ENCODE measurements around the gene ATXN7L2. TPM values are rescaled to one million over a fixed set of nuclear protein-coding genes. Genes with fewer than 3 reads are reported as not detected.

Gene ATXN7L2
- total and polyA plus RNA-seq, 2 of the 8 experiments (the other 6 are each of a cell fraction or from before 2014, with no cell fraction given) = 8.1 to 9.3 TPM

GRCh38 chr1:109534307-109534858 lies 50.7 kb downstream of the ATXN7L2 start:
- no peak overlapping the region for H3K18ac ChIP-seq (ENCODE audit: extremely low read depth, low read length)
- no peaks in the 10 kb centered on the region for H3K27me3 ChIP-seq (replicated peaks in 1 of 4; ENCODE audit: control insufficient read depth in 3 of 4, extremely low read depth in 1 of 4, insufficient read depth in 3 of 4, low read length in 3 of 4)
- no peak overlapping the region for H2AFZ ChIP-seq (ENCODE audit: low read length)
- ChIA-PET CTCF (ENCODE audit: partially characterized antibody) (interaction anchor here (1.2 to 26.3 kb wide), 11 partner anchors 9 to 257 kb away, joined by 3 to 1755 read pairs (median 4); partner anchors contain the start of genes AMIGO1, ATXN7L2, CYB561D1 and GPR61), POLR2A (ENCODE audit: partially characterized antibody) (interaction anchor here (0.6 to 2.4 kb wide), 6 partner anchors 14 to 45 kb away, joined by 3 to 10 read pairs (median 4); partner anchors contain the start of gene GNAI3)
- peaks cover 0 to 3% (median 1%) of the 10 kb centered on the region in 4 experiments; a peak in 4 of 7 replicates for H3K4me1 ChIP-seq (replicated peaks in 1 of 4; ENCODE audit: control insufficient read depth in 3 of 4, insufficient read depth in 4 of 4, low read length in 3 of 4)
- FAIRE-seq = no peak
- H4K8ac ChIP-seq (ENCODE audit: extremely low read depth, insufficient read depth, low read length) = no peak overlapping the region; the same call in 1 of the 2 replicates
- no peak overlapping the region for H4K91ac ChIP-seq (replicated peaks; ENCODE audit: insufficient read length, low read length)
- H2BK5ac ChIP-seq (ENCODE audit: low read depth, low read length) = no peak overlapping the region
- no peak overlapping the region for H3K4me2 ChIP-seq (ENCODE audit: insufficient read depth in 1 of 2, low read depth in 2 of 2, low read length in 2 of 2)
- H3K79me2 ChIP-seq (ENCODE audit: control insufficient read depth in 1 of 2, insufficient read depth in 2 of 2, low read length in 2 of 2) = no peaks in the 10 kb centered on the region
- no peaks in the 10 kb centered on the region for H4K20me1 ChIP-seq (replicated peaks in 1 of 2; ENCODE audit: control insufficient read depth in 1 of 2, insufficient read depth in 2 of 2, low read length in 2 of 2)
- no peaks in the 10 kb centered on the region for H3K36me3 ChIP-seq (ENCODE audit: control insufficient read depth in 2 of 4, insufficient read depth in 4 of 4, low read length in 3 of 4)
- H3K23ac ChIP-seq (ENCODE audit: insufficient read length) = no peak overlapping the region
- no peaks in the 10 kb centered on the region for H3K9me3 ChIP-seq (ENCODE audit: insufficient read depth in 2 of 2, low read depth in 1 of 2, low read length in 1 of 2)
- H3K23me2 ChIP-seq (ENCODE audit: low read depth, low read length) = no peaks in the 10 kb centered on the region; the same call in 1 of the 2 replicates
- no peaks in the 10 kb centered on the region; the same call in 1 of the 2 replicates for H3K79me1 ChIP-seq (ENCODE audit: low read depth, low read length)
- 94% methylated on average over 1 of the region's 1 CpG; no CpG with 5 or more reads in 1 of the 2 experiments for WGBS, 2 experiments (ENCODE audit: extremely low coverage in 1 of 2, insufficient coverage in 1 of 2, insufficient read length in 1 of 2, insufficient replicate concordance in 2 of 2, low coverage in 1 of 2, low lambda C conversion rate in 2 of 2, missing lambda C conversion rate in 1 of 2)
- H2BK12ac ChIP-seq (ENCODE audit: low read depth, low read length) = no peak overlapping the region
- H3K4me3 ChIP-seq (ENCODE audit: extremely low read depth in 1 of 4, insufficient read depth in 2 of 4, low read depth in 3 of 4, low read length in 4 of 4) = no peak overlapping the region
- H3K56ac ChIP-seq (replicated peaks; ENCODE audit: insufficient read length, low read depth, low read length) = no peak overlapping the region
- no peak overlapping the region for H4K5ac ChIP-seq (ENCODE audit: insufficient read length, low read depth, low read length)
- no peak overlapping the region for H2BK15ac ChIP-seq (ENCODE audit: low read length)
- H3K27ac ChIP-seq (ENCODE audit: low read depth, low read length) = no peak overlapping the region
- no peak for DNase-seq (ENCODE audit: low read depth in 1 of 2, low spot score in 2 of 2)
- H2BK120ac ChIP-seq (replicated peaks; ENCODE audit: low read depth, low read length) = no peak overlapping the region
- no peak overlapping the region for H3K14ac ChIP-seq (ENCODE audit: insufficient read length)
- H3K4ac ChIP-seq (replicated peaks; ENCODE audit: insufficient read length, low read depth, low read length) = no peak overlapping the region
- H3K9ac ChIP-seq (replicated peaks in 1 of 4; ENCODE audit: extremely low read depth in 1 of 4, low read depth in 3 of 4, low read length in 3 of 4) = no peak overlapping the region
- H2AK5ac ChIP-seq (ENCODE audit: low read depth, low read length) = no peak overlapping the region
- H2BK20ac ChIP-seq (ENCODE audit: low read length) = no peak overlapping the region
- TF ChIP-seq SP2 (IDR thresholded peaks at IDR 0.05; ENCODE audit: low read length) (no peak), MAX (IDR thresholded peaks at IDR 0.05) (no peak), FOSL1 (IDR thresholded peaks at IDR 0.05; ENCODE audit: insufficient read depth, low read depth, low read length) (no peak), CTCF (IDR thresholded peaks at IDR 0.05; ENCODE audit: control extremely low read depth in 1 of 3, insufficient read depth in 1 of 3, low read depth in 1 of 3, low read length in 3 of 3) (no peak), CBX5 (IDR thresholded peaks at IDR 0.05; ENCODE audit: low read depth, low read length) (no peak), EP300 (IDR thresholded peaks at IDR 0.05; ENCODE audit: borderline replicate concordance in 1 of 2, low read depth in 2 of 2, low read length in 2 of 2) (no peak), SIN3A (conservative IDR thresholded peaks at IDR 0.05 in 1 of 2, IDR thresholded peaks at IDR 0.05 in 1 of 2; ENCODE audit: low read depth in 1 of 2, low read length in 2 of 2) (no peak)
